Endodermal cell (in vitro differentiated cells): ENCODE results near the gene RAB3C. TPM values are rescaled to one million over a fixed set of nuclear protein-coding genes. Genes with fewer than 3 reads are reported as not detected.

ENCODE experiments used
- DNase-seq: peaks from one replicate; pipeline ENCODE4 v3.0.0-alpha.2; 2017
- H3K27ac ChIP-seq: 2 replicates; pipeline ENCODE4 v1.5.1; 2013; ENCODE audit warnings: mild to moderate bottlenecking, low read depth, low read length, moderate library complexity
- H3K27me3 ChIP-seq: 2 replicates; pipeline ENCODE4 v1.6.1; 2013; ENCODE audit warnings: mild to moderate bottlenecking, low read length, moderate library complexity; ENCODE audit not compliant: insufficient read depth, control insufficient read depth, poor library complexity, severe bottlenecking
- H3K36me3 ChIP-seq: 2 replicates; pipeline ENCODE4 v1.7.0; 2013; ENCODE audit warnings: mild to moderate bottlenecking, low read length, moderate library complexity; ENCODE audit not compliant: control insufficient read depth, insufficient read depth
- H3K4me1 ChIP-seq: one replicate; pipeline ENCODE4 v1.7.0; 2013; ENCODE audit warnings: low read length; ENCODE audit not compliant: control insufficient read depth, insufficient read depth
- H3K4me3 ChIP-seq: 2 replicates; pipeline ENCODE4 v1.5.1; 2013; ENCODE audit warnings: mild to moderate bottlenecking, low read length, moderate library complexity
- H3K9ac ChIP-seq: 2 replicates; pipeline ENCODE4 v1.6.1; 2013; ENCODE audit warnings: mild to moderate bottlenecking, low read length, moderate library complexity; ENCODE audit not compliant: poor library complexity, severe bottlenecking; ENCODE audit errors: extremely low read depth
- H3K9me3 ChIP-seq: 2 replicates; pipeline ENCODE4 v1.6.1; 2013; ENCODE audit warnings: mild to moderate bottlenecking, low read length, moderate library complexity; ENCODE audit not compliant: control insufficient read depth
- H3K27ac Mint-ChIP-seq: 2 replicates; pipeline ENCODE4 v1.8.0; 2020; ENCODE audit warnings: mixed read lengths
- H3K27me3 Mint-ChIP-seq: 2 replicates; pipeline ENCODE4 v1.8.0; 2021; ENCODE audit warnings: mild to moderate bottlenecking, mixed read lengths; ENCODE audit not compliant: insufficient read depth
- H3K36me3 Mint-ChIP-seq: 2 replicates; pipeline ENCODE4 v1.8.0; 2020; ENCODE audit warnings: low read depth, mixed read lengths
- H3K4me1 Mint-ChIP-seq: 2 replicates; pipeline ENCODE4 v1.8.0; 2020; ENCODE audit warnings: mixed read lengths
- H3K4me3 Mint-ChIP-seq: 2 replicates; pipeline ENCODE4 v1.8.0; 2020; ENCODE audit warnings: mild to moderate bottlenecking, moderate library complexity, mixed read lengths
- H3K9me3 Mint-ChIP-seq: 2 replicates; pipeline ENCODE4 v1.8.0; 2020; ENCODE audit warnings: mild to moderate bottlenecking, mixed read lengths
- CTCF ChIP-seq: fragments of 200-600 bp; sonication (generic); conservative IDR thresholded peaks from 2 replicates; pipeline ENCODE4 v1.5.0; 2021; ENCODE audit warnings: antibody characterized with exemption, mild to moderate bottlenecking
- WGBS, 2 experiments: methylation state at CpG; one replicate each; pipeline versions ENCODE4 v1.1.5 to v1.1.7; 2013; ENCODE audit warnings: missing lambda C conversion rate in 2 of 2, mixed read lengths in 1 of 2; ENCODE audit not compliant: insufficient coverage in 1 of 2, insufficient read length in 1 of 2; 5-methylcytosine and 5-hydroxymethylcytosine counted together
- total RNA-seq, 2 donors: library from RNA; stranded (reverse); fragmentation: NEBNext Ultra II Directional in 1 of 2; extraction: Animal tissue kit (Norgen Biotek cat#: 25700) in 1 of 2; gene quantifications; 2 replicates in 1 of 2; 3 replicates in 1 of 2; pipeline ENCODE4 v1.2.1, GENCODE V29; 2021

The RAB3C gene
- total RNA-seq, 2 donors from 2014 or later: 5.8 to 15.1 TPM

- Histone ChIP-seq H3K9me3 (peaks cover 6% of the 10 kb centered on the region), H3K36me3 (no peaks in the 10 kb centered on the region), H3K27me3 (no peaks in the 10 kb centered on the region), H3K9ac (no peak overlapping the region), H3K4me1 (no peaks in the 10 kb centered on the region), H3K4me3 (no peak overlapping the region), H3K27ac (no peak overlapping the region)
- peaks cover 26% of the 10 kb centered on the region for H3K9me3 Mint-ChIP-seq
- no peak overlapping the region for H3K4me3 Mint-ChIP-seq
- H3K27me3 Mint-ChIP-seq: peaks cover 1% of the 10 kb centered on the region
- 83 to 88% methylated on average over 1 to 2 of the region's 2 CpGs for WGBS, 2 experiments
- H3K27ac Mint-ChIP-seq: no peak overlapping the region
- H3K36me3 Mint-ChIP-seq: peaks cover 2% of the 10 kb centered on the region
- TF ChIP-seq CTCF: no peak
- no peak for DNase-seq
- H3K4me1 Mint-ChIP-seq: no peaks in the 10 kb centered on the region
These were observed 39.2 kb upstream of the RAB3C start for GRCh38 chr5:58543723-58544122.

- Histone ChIP-seq H3K4me3 (no peak overlapping the region), H3K9ac (no peak overlapping the region), H3K4me1 (no peaks in the 10 kb centered on the region), H3K27ac (no peak overlapping the region), H3K27me3 (no peaks in the 10 kb centered on the region), H3K36me3 (no peaks in the 10 kb centered on the region), H3K9me3 (peaks cover 6% of the 10 kb centered on the region)
- no peak for DNase-seq
- H3K4me3 Mint-ChIP-seq: no peak overlapping the region
- H3K9me3 Mint-ChIP-seq: peaks cover 23% of the 10 kb centered on the region
- H3K36me3 Mint-ChIP-seq: peaks cover 2% of the 10 kb centered on the region
- no peaks in the 10 kb centered on the region for H3K4me1 Mint-ChIP-seq
- 80% methylated on average over 1 of the region's 1 CpG; no CpG with 5 or more reads in 1 of the 2 experiments for WGBS, 2 experiments
- no peak overlapping the region for H3K27ac Mint-ChIP-seq
- peaks cover 1% of the 10 kb centered on the region for H3K27me3 Mint-ChIP-seq
- TF ChIP-seq CTCF: no peak
These were observed 38.7 kb upstream of the RAB3C start for GRCh38 chr5:58544195-58544594.

GRCh38 chr5:58544926-58545325 lies 37.9 kb upstream of the RAB3C start:
- H3K27me3 ChIP-seq: no peaks in the 10 kb centered on the region
- H3K4me3 ChIP-seq: no peak overlapping the region
- Mint-ChIP-seq H3K4me3 (no peak overlapping the region), H3K36me3 (peaks cover 2% of the 10 kb centered on the region), H3K27me3 (no peaks in the 10 kb centered on the region), H3K9me3 (peaks cover 19% of the 10 kb centered on the region), H3K27ac (no peak overlapping the region), H3K4me1 (no peaks in the 10 kb centered on the region)
- H3K36me3 ChIP-seq: no peaks in the 10 kb centered on the region
- no peak for DNase-seq
- WGBS, 2 experiments: 92 to 100% methylated on average over 1 to 2 of the region's 2 CpGs
- no peak for TF ChIP-seq CTCF
- no peaks in the 10 kb centered on the region for H3K4me1 ChIP-seq
- H3K9ac ChIP-seq: no peak overlapping the region
- H3K27ac ChIP-seq: no peak overlapping the region
- H3K9me3 ChIP-seq: peaks cover 6% of the 10 kb centered on the region
